T-helper 9 cell (primary cell): ENCODE results near the gene TUBB1.

Source experiments
- DNase-seq: peaks from one replicate; pipeline ENCODE4 v3.0.0-alpha.2; 2020

Gene TUBB1

GRCh38 chr20:59044796-59045195 lies 25.6 kb downstream of the TUBB1 start:
- no peak for DNase-seq

GRCh38 chr20:59046862-59047261 lies 27.6 kb downstream of the TUBB1 start:
- DNase-seq = no peak

GRCh38 chr20:59047938-59048680 lies 28.9 kb downstream of the TUBB1 start:
- DNase-seq = no peak

GRCh38 chr20:59048681-59049030 lies 29.4 kb downstream of the TUBB1 start:
- no peak for DNase-seq

GRCh38 chr20:59050437-59050836 lies 31.2 kb downstream of the TUBB1 start:
- DNase-seq = no peak

GRCh38 chr20:59051666-59052185 lies 32.5 kb downstream of the TUBB1 start:
- DNase-seq = no peak

- no peak for DNase-seq
Observed at GRCh38 chr20:59055302-59055701, 36.1 kb downstream of the TUBB1 start.

GRCh38 chr20:59062081-59062480 lies 42.9 kb downstream of the TUBB1 start:
- no peak for DNase-seq

GRCh38 chr20:59063358-59064213 lies 44.4 kb downstream of the TUBB1 start:
- DNase-seq = no peak

- DNase-seq = no peak
Observed at GRCh38 chr20:59064214-59064722, 45.0 kb downstream of the TUBB1 start.

- no peak for DNase-seq
Observed at GRCh38 chr20:59068534-59068933, 49.3 kb downstream of the TUBB1 start.

- no peak for DNase-seq
Observed at GRCh38 chr20:59069026-59069425, 49.8 kb downstream of the TUBB1 start.

GRCh38 chr20:59071216-59071615 lies 52.0 kb downstream of the TUBB1 start:
- DNase-seq = no peak

GRCh38 chr20:59073582-59073981 lies 54.4 kb downstream of the TUBB1 start:
- no peak for DNase-seq

- no peak for DNase-seq
Observed at GRCh38 chr20:59074456-59074855, 55.2 kb downstream of the TUBB1 start.

GRCh38 chr20:59075934-59076508 lies 56.8 kb downstream of the TUBB1 start:
- no peak for DNase-seq
